Endothelial cell of umbilical vein (primary cell): ENCODE measurements around the gene RGL3. TPM values are rescaled to one million over a fixed set of nuclear protein-coding genes. Genes with fewer than 3 reads are reported as not detected.

Experiments used
- BruUV-seq: library from RNA; stranded (reverse); fragments of 400-500 nt; replicated peaks from 2 replicates; lab custom pipeline; 2021; lab: Mats Ljungman, UMichigan
- CTCF ChIA-PET: fragments of 300-600, 350-600 bp; sonication (Branson Sonifier 250); formaldehyde crosslinking; loops from one replicate; lab custom pipeline; 2021; ENCODE audit warnings: antibody characterized with exemption, inconsistent platforms; lab: Charles Lee
- POLR2A ChIA-PET: fragments of 300-600, 350-600 bp; sonication (Branson Sonifier 250); formaldehyde crosslinking; loops from one replicate; lab custom pipeline; 2021; ENCODE audit warnings: antibody characterized with exemption, inconsistent platforms; lab: Charles Lee
- DNase-seq: peaks from one replicate; pipeline ENCODE4 v3.0.0-alpha.2; 2011; ENCODE audit warnings: low read depth, low spot score
- FAIRE-seq: peaks from 2 replicates; lab custom pipeline; 2011; peaks lifted over from hg19 to GRCh38; lab: Jason Lieb, UNC
- H2AFZ ChIP-seq: 2 replicates; pipeline ENCODE4 v1.6.0; 2012; ENCODE audit warnings: low read depth, low read length, control low read depth, inconsistent platforms
- H3K27ac ChIP-seq: 2 replicates; pipeline ENCODE4 v1.5.1; 2011; ENCODE audit warnings: low read depth, mild to moderate bottlenecking, control low read depth, low read length, moderate library complexity; ENCODE audit not compliant: insufficient read depth
- H3K27me3 ChIP-seq, 2 experiments: 2 replicates each; pipeline versions ENCODE4 v1.6.0 to v1.6.1; 2011; ENCODE audit warnings: low read length in 2 of 2, mixed read lengths in 1 of 2; ENCODE audit not compliant: control insufficient read depth in 2 of 2, insufficient read depth in 2 of 2
- H3K36me3 ChIP-seq, 2 experiments: 2 replicates in 1 of 2; 3 replicates in 1 of 2; pipeline ENCODE4 v1.5.1; 2011; ENCODE audit warnings: low read length in 2 of 2, mild to moderate bottlenecking in 1 of 2, moderate library complexity in 1 of 2; ENCODE audit not compliant: control insufficient read depth in 2 of 2, insufficient read depth in 2 of 2; ENCODE audit errors: extremely low read depth in 1 of 2
- H3K4me1 ChIP-seq: 3 replicates; pipeline ENCODE4 v1.5.1; 2011; ENCODE audit warnings: mild to moderate bottlenecking, low read length; ENCODE audit not compliant: control insufficient read depth, insufficient read depth; ENCODE audit errors: extremely low read depth
- H3K4me2 ChIP-seq: 2 replicates; pipeline ENCODE4 v1.6.1; 2011; ENCODE audit warnings: low read length, control low read depth, mixed read lengths; ENCODE audit not compliant: insufficient read depth
- H3K4me3 ChIP-seq, 3 experiments: fragments of 200-600 bp in 1 of 3; sonication (generic), shearing (Covaris generic) in 1 of 3; replicated peaks in 1 of 3; 2 replicates each; pipeline ENCODE4 v1.5.1; 2011 to 2016; ENCODE audit warnings: control low read depth in 3 of 3, low read length in 3 of 3, mild to moderate bottlenecking in 2 of 3, inconsistent platforms in 1 of 3, low read depth in 1 of 3, moderate library complexity in 1 of 3; ENCODE audit not compliant: insufficient read depth in 1 of 3
- H3K79me2 ChIP-seq: 2 replicates; pipeline ENCODE4 v1.6.0; 2012; ENCODE audit warnings: low read length, inconsistent platforms; ENCODE audit not compliant: control insufficient read depth, insufficient read depth
- H3K9ac ChIP-seq: replicated peaks from 2 replicates; pipeline ENCODE3; 2011; ENCODE audit warnings: low read length, control low read depth; ENCODE audit not compliant: insufficient read depth; ENCODE audit errors: extremely low read depth
- H3K9me1 ChIP-seq: replicated peaks from 3 replicates; pipeline ENCODE4 v1.6.0; 2011; ENCODE audit warnings: mild to moderate bottlenecking, low read length; ENCODE audit not compliant: control insufficient read depth, insufficient read depth; ENCODE audit errors: extremely low read depth
- H3K9me3 ChIP-seq: replicated peaks from 2 replicates; pipeline ENCODE4 v1.5.1; 2012; ENCODE audit warnings: low read length, inconsistent platforms; ENCODE audit not compliant: control insufficient read depth, insufficient read depth
- H4K20me1 ChIP-seq: replicated peaks from 2 replicates; pipeline ENCODE3; 2011; ENCODE audit warnings: mild to moderate bottlenecking, low read length; ENCODE audit not compliant: control insufficient read depth, insufficient read depth; ENCODE audit errors: extremely low read depth
- EZH2 ChIP-seq: IDR thresholded peaks from 2 replicates; pipeline ENCODE4 v1.6.1; 2012; ENCODE audit warnings: borderline replicate concordance, low read depth, mild to moderate bottlenecking, moderate library complexity, low read length, inconsistent platforms; ENCODE audit not compliant: severe bottlenecking
- FOS ChIP-seq: IDR thresholded peaks from 2 replicates; pipeline ENCODE4 v1.6.1; 2011; ENCODE audit warnings: mild to moderate bottlenecking, low read length, moderate library complexity, borderline replicate concordance; ENCODE audit not compliant: insufficient read depth
- GATA2 ChIP-seq: IDR thresholded peaks from 2 replicates; pipeline ENCODE4 v1.7.0; 2011; ENCODE audit warnings: low read depth, mild to moderate bottlenecking, moderate library complexity, mixed read lengths, low read length; ENCODE audit not compliant: insufficient read length, insufficient read depth
- JUN ChIP-seq: IDR thresholded peaks from 2 replicates; pipeline ENCODE4 v1.6.1; 2011; ENCODE audit warnings: borderline replicate concordance, low read depth; ENCODE audit not compliant: insufficient read length, insufficient read depth
- MYC ChIP-seq: IDR thresholded peaks from one replicate; pipeline ENCODE4 v1.6.1; 2011; ENCODE audit warnings: mild to moderate bottlenecking, low read depth, low read length
- POLR2A ChIP-seq: IDR thresholded peaks from 2 replicates; pipeline ENCODE4 v1.6.1; 2012; ENCODE audit warnings: low read depth, mild to moderate bottlenecking, control low read depth, low read length
- POLR2AphosphoS5 ChIP-seq: IDR thresholded peaks from 2 replicates; pipeline ENCODE4 v1.6.1; 2012; ENCODE audit warnings: low read depth, mild to moderate bottlenecking, control low read depth, low read length, moderate library complexity; ENCODE audit not compliant: insufficient read depth
- dilution Hi-C: fragments of 300-500 bp; cut with MboI; formaldehyde crosslinking; loops from one replicate; pipeline ENCODE4 v1.15.0; 2019; ENCODE audit warnings: low sequenced_read_pairs; ENCODE audit not compliant: extremely low pct_ligation_motif_present
- intact Hi-C: fragments of 100-400 bp; cut with micrococcal nuclease; formaldehyde crosslinking; loops from one replicate; pipeline ENCODE4 v1.10.0; 2022
- polyA plus RNA-seq, 4 experiments: library from polyadenylated mRNA; depleted of rRNA in 3 of 4; stranded (reverse) in 3 of 4; unstranded in 1 of 4; fragments of >200 nt; gene quantifications; 2 replicates each; pipeline versions ENCODE4 v1.2.1 to v1.2.3, GENCODE V29; 2011 to 2012; ENCODE audit warnings: missing spikeins in 1 of 4
- total RNA-seq: library from RNA; stranded (reverse); gene quantifications from 2 replicates; pipeline ENCODE4 v1.2.3, GENCODE V29; 2021
- TF ChIP-seq, protein P1 (sequence below): IDR thresholded peaks from 2 replicates; pipeline ENCODE4 v1.6.1; 2011; ENCODE audit not compliant: insufficient read depth, insufficient read length
- TF ChIP-seq, protein P2 (sequence below), 2 donors: IDR thresholded peaks; 1 replicate in 1 of 2; 2 replicates in 1 of 2; pipeline ENCODE4 v1.5.1; 2011; ENCODE audit warnings: low read length in 2 of 2, mild to moderate bottlenecking in 2 of 2, moderate library complexity in 2 of 2, control low read depth in 1 of 2, inconsistent platforms in 1 of 2, low read depth in 1 of 2; ENCODE audit not compliant: insufficient read depth in 1 of 2; ENCODE audit errors: extremely low read depth in 1 of 2

RGL3 gene
- total and polyA plus RNA-seq, 2 donors (not counting 3 experiments of a cell fraction or from before 2014, with no cell fraction given): 0.23 to 5.2 TPM

DNA sequence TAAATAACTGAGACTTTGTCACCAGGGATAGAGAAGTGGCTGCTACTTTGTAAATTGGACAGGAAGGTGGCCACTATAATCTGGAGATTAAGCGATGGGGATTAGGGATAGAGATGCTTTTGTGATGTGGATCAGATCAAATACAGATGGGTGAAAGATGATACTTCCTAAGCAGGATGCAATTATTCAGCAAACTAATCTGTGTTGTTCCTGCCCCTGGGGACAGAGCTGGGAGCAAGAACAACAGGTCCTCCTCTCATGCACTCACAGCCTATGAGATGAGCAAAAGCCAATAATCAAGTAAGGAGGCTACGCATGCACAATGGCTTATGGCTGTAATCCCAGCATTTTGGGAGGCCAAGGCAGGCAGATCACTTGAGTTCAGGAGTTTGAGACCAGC is 4.6 kb downstream of the RGL3 start:
- Histone ChIP-seq H2AFZ (no peak overlapping the region), H3K27ac (no peak overlapping the region), H3K9me3 (no peaks in the 10 kb centered on the region), H3K4me2 (no peak overlapping the region), H3K4me3 (no peak overlapping the region), H4K20me1 (no peaks in the 10 kb centered on the region), H3K4me1 (peaks cover 6% of the 10 kb centered on the region), H3K79me2 (no peaks in the 10 kb centered on the region), H3K36me3 (no peaks in the 10 kb centered on the region), H3K9me1 (no peaks in the 10 kb centered on the region), H3K27me3 (peaks cover 9 to 15% of the 10 kb centered on the region in 2 experiments), H3K9ac (no peak overlapping the region)
- DNase-seq (no peak), FAIRE-seq (no peak)
- intact Hi-C loops: no loop called here
- TF ChIP-seq EZH2: no peak
- TF ChIP-seq, protein P1, sequence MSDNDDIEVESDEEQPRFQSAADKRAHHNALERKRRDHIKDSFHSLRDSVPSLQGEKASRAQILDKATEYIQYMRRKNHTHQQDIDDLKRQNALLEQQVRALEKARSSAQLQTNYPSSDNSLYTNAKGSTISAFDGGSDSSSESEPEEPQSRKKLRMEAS: no peak
- TF ChIP-seq, protein P2, sequence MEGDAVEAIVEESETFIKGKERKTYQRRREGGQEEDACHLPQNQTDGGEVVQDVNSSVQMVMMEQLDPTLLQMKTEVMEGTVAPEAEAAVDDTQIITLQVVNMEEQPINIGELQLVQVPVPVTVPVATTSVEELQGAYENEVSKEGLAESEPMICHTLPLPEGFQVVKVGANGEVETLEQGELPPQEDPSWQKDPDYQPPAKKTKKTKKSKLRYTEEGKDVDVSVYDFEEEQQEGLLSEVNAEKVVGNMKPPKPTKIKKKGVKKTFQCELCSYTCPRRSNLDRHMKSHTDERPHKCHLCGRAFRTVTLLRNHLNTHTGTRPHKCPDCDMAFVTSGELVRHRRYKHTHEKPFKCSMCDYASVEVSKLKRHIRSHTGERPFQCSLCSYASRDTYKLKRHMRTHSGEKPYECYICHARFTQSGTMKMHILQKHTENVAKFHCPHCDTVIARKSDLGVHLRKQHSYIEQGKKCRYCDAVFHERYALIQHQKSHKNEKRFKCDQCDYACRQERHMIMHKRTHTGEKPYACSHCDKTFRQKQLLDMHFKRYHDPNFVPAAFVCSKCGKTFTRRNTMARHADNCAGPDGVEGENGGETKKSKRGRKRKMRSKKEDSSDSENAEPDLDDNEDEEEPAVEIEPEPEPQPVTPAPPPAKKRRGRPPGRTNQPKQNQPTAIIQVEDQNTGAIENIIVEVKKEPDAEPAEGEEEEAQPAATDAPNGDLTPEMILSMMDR (IDR thresholded peaks at IDR 0.05; ENCODE audit: extremely low read depth in 1 of 2, insufficient read depth in 1 of 2, low read depth in 1 of 2, low read length in 2 of 2): no peak
- BruUV-seq: no TSS peak
- POLR2A ChIA-PET: no interaction called here
- dilution Hi-C loops: no loop called here
- CTCF ChIA-PET: interaction anchor here (0.9 to 2.2 kb wide), 2 partner anchors 21 to 121 kb away, joined by 4 to 7 read pairs; partner anchors contain the start of gene PRKCSH

DNA sequence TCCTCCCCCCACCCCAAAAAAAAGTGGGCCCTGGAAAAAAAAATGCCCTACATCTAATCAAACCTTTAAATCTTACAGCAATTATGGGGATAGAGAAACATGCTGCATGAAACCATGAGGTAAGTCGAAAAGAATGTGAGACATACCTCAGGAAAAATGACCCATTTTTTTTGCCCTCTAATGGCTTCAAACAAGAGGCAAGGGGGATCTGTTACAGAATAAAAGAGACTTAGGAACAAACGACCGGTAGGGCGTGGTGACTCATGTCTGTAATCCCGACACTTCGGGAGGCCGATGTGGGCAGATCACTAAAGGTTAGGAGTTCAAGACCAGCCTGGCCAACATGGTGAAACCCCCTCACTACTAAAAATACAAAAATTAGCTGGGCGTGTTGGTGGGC is 8.4 kb downstream of the RGL3 start:
- intact Hi-C loops: no loop called here
- Histone ChIP-seq H3K4me3 (no peak overlapping the region), H3K79me2 (no peaks in the 10 kb centered on the region), H3K27ac (no peak overlapping the region), H3K9ac (no peak overlapping the region), H4K20me1 (no peaks in the 10 kb centered on the region), H2AFZ (no peak overlapping the region), H3K27me3 (peaks cover 0 to 2% of the 10 kb centered on the region in 2 experiments), H3K9me3 (no peaks in the 10 kb centered on the region), H3K4me1 (no peaks in the 10 kb centered on the region), H3K36me3 (no peaks in the 10 kb centered on the region), H3K4me2 (no peak overlapping the region), H3K9me1 (no peaks in the 10 kb centered on the region)
- dilution Hi-C loops: no loop called here
- DNase-seq: no peak
- no peak for FAIRE-seq
- TF ChIP-seq MYC (no peak), JUN (no peak), GATA2 (no peak), FOS (no peak), EZH2 (no peak), POLR2A (no peak), POLR2AphosphoS5 (no peak)
- TF ChIP-seq, protein P2 (IDR thresholded peaks at IDR 0.05; ENCODE audit: extremely low read depth in 1 of 2, insufficient read depth in 1 of 2, low read depth in 1 of 2, low read length in 2 of 2): no peak
- TF ChIP-seq, protein P1: no peak
- no TSS peak for BruUV-seq
- CTCF ChIA-PET: interaction anchor here (0.5 to 2.2 kb wide), 3 partner anchors 10 to 117 kb away, joined by 3 to 7 read pairs (median 4); no protein-coding TSS in a partner anchor
- POLR2A ChIA-PET: no interaction called here
